ENCODE results near the gene HSPA12A.

The HSPA12A gene

GRCh38 chr10:116770281-116770680 is 27.9 kb upstream of the HSPA12A start:
- TF ChIP-seq EZH2phosphoT487 (IDR thresholded peaks at IDR 0.05; ENCODE audit: low read length) (no peak), CTCF (IDR thresholded peaks at IDR 0.05; ENCODE audit: low read length) (no peak), EZH2 (optimal IDR thresholded peaks at IDR 0.05; ENCODE audit: low read depth, low read length) (no peak)
- Histone ChIP-seq H3K27me3 (replicated peaks; ENCODE audit: insufficient read depth, low read length) (no peaks in the 10 kb centered on the region), H4K20me1 (ENCODE audit: insufficient read depth, low read length) (no peaks in the 10 kb centered on the region), H3K9me3 (replicated peaks; ENCODE audit: insufficient read depth, low read length) (no peaks in the 10 kb centered on the region), H3K4me1 (ENCODE audit: low read length) (no peaks in the 10 kb centered on the region), H3K79me2 (ENCODE audit: low read length) (no peaks in the 10 kb centered on the region), H3K36me3 (replicated peaks; ENCODE audit: insufficient read depth, low read length) (no peaks in the 10 kb centered on the region), H3K27ac (ENCODE audit: low read length) (no peak overlapping the region), H3K4me3 (ENCODE audit: low read length) (no peak overlapping the region), H3K4me2 (ENCODE audit: low read depth, low read length) (no peak overlapping the region), H3K9ac (ENCODE audit: low read length) (no peak overlapping the region), H3K9me2 (replicated peaks; ENCODE audit: insufficient read depth, low read length) (no peaks in the 10 kb centered on the region), H3F3A (ENCODE audit: insufficient read depth, low read length) (no peaks in the 10 kb centered on the region), H2AFZ (ENCODE audit: low read length) (no peak overlapping the region)
- DNase-seq, result no peak

GRCh38 chr10:116769791-116770190 is 27.4 kb upstream of the HSPA12A start:
- no peak overlapping the region for H2AFZ ChIP-seq (ENCODE audit: low read length)
- H3K79me2 ChIP-seq (ENCODE audit: low read length), result no peaks in the 10 kb centered on the region
- no peaks in the 10 kb centered on the region for H3K36me3 ChIP-seq (replicated peaks; ENCODE audit: insufficient read depth, low read length)
- H3F3A ChIP-seq (ENCODE audit: insufficient read depth, low read length), result no peaks in the 10 kb centered on the region
- no peaks in the 10 kb centered on the region for H4K20me1 ChIP-seq (ENCODE audit: insufficient read depth, low read length)
- no peaks in the 10 kb centered on the region for H3K4me1 ChIP-seq (ENCODE audit: low read length)
- no peak overlapping the region for H3K9ac ChIP-seq (ENCODE audit: low read length)
- no peak overlapping the region for H3K4me2 ChIP-seq (ENCODE audit: low read depth, low read length)
- no peak overlapping the region for H3K4me3 ChIP-seq (ENCODE audit: low read length)
- H3K9me2 ChIP-seq (replicated peaks; ENCODE audit: insufficient read depth, low read length), result no peaks in the 10 kb centered on the region
- DNase-seq, result no peak
- H3K9me3 ChIP-seq (replicated peaks; ENCODE audit: insufficient read depth, low read length), result no peaks in the 10 kb centered on the region
- TF ChIP-seq EZH2 (optimal IDR thresholded peaks at IDR 0.05; ENCODE audit: low read depth, low read length) (no peak), CTCF (IDR thresholded peaks at IDR 0.05; ENCODE audit: low read length) (no peak), EZH2phosphoT487 (IDR thresholded peaks at IDR 0.05; ENCODE audit: low read length) (no peak)
- H3K27me3 ChIP-seq (replicated peaks; ENCODE audit: insufficient read depth, low read length), result no peaks in the 10 kb centered on the region
- no peak overlapping the region for H3K27ac ChIP-seq (ENCODE audit: low read length)

- H3K4me3 ChIP-seq (ENCODE audit: low read length), result no peak overlapping the region
- H3K4me1 ChIP-seq (ENCODE audit: low read length), result no peaks in the 10 kb centered on the region
- H3K4me2 ChIP-seq (ENCODE audit: low read depth, low read length), result no peak overlapping the region
- no peaks in the 10 kb centered on the region for H3K9me2 ChIP-seq (replicated peaks; ENCODE audit: insufficient read depth, low read length)
- H3K9ac ChIP-seq (ENCODE audit: low read length), result no peak overlapping the region
- no peaks in the 10 kb centered on the region for H3K79me2 ChIP-seq (ENCODE audit: low read length)
- no peaks in the 10 kb centered on the region for H3K9me3 ChIP-seq (replicated peaks; ENCODE audit: insufficient read depth, low read length)
- no peaks in the 10 kb centered on the region for H3F3A ChIP-seq (ENCODE audit: insufficient read depth, low read length)
- DNase-seq, result no peak
- no peaks in the 10 kb centered on the region for H3K27me3 ChIP-seq (replicated peaks; ENCODE audit: insufficient read depth, low read length)
- H2AFZ ChIP-seq (ENCODE audit: low read length), result no peak overlapping the region
- no peaks in the 10 kb centered on the region for H3K36me3 ChIP-seq (replicated peaks; ENCODE audit: insufficient read depth, low read length)
- no peaks in the 10 kb centered on the region for H4K20me1 ChIP-seq (ENCODE audit: insufficient read depth, low read length)
- TF ChIP-seq CTCF (IDR thresholded peaks at IDR 0.05; ENCODE audit: low read length), result no peak
- TF ChIP-seq EZH2 (optimal IDR thresholded peaks at IDR 0.05; ENCODE audit: low read depth, low read length), result no peak
- no peak for TF ChIP-seq EZH2phosphoT487 (IDR thresholded peaks at IDR 0.05; ENCODE audit: low read length)
- H3K27ac ChIP-seq (ENCODE audit: low read length), result no peak overlapping the region
Observed at GRCh38 chr10:116769368-116769767, 27.0 kb upstream of the HSPA12A start.

Measured in MM.1S (cell line).